HCT116 (cell line): Measurements from ENCODE around the gene CNDP2. TPM values are rescaled to one million over a fixed set of nuclear protein-coding genes. Genes with fewer than 3 reads are reported as not detected.

ENCODE experiments used
- ATAC-seq: fragments of 200-7000 bp; cut with Tn5 transposase; 2 replicates; pipeline ENCODE4 v1.9.1; 2020; ENCODE audit warnings: mild to moderate bottlenecking, moderate library complexity
- BruUV-seq: library from RNA; stranded (reverse); fragments of 400-500 nt; replicated peaks from 2 replicates; lab custom pipeline; 2021; lab: Mats Ljungman, UMichigan
- CTCF ChIA-PET: fragments of 300-600 bp; sonication (Branson Sonifier 250); formaldehyde crosslinking; loops from one replicate; lab custom pipeline; 2021; ENCODE audit warnings: antibody characterized with exemption; lab: Charles Lee
- POLR2A ChIA-PET: fragments of 300-600, 350-600 bp; sonication (Branson Sonifier 250); formaldehyde crosslinking; loops from one replicate; lab custom pipeline; 2021; ENCODE audit warnings: antibody characterized with exemption; lab: Charles Lee
- RAD21 ChIA-PET, 2 experiments: fragments of 300-600 bp; sonication (Branson Sonifier 250); formaldehyde crosslinking; loops; one replicate each; lab custom pipeline; 2023; ENCODE audit warnings: low total read pairs in 2 of 2; ENCODE audit not compliant: uncharacterized antibody in 2 of 2, unreplicated experiment in 2 of 2, low non-redundant PET in 1 of 2; lab: Charles Lee
- DNase-seq: peaks from one replicate; pipeline ENCODE4 v3.0.0-alpha.2; 2010; ENCODE audit warnings: low read depth, low spot score
- H2AFZ ChIP-seq: fragments of 200-600 bp; shearing (Covaris generic), sonication (generic); 2 replicates; pipeline ENCODE4 v1.6.1; 2017; ENCODE audit warnings: low read depth, mixed run types, mixed read lengths, antibody characterized with exemption, low read length; ENCODE audit not compliant: poor library complexity, severe bottlenecking
- H3K27ac ChIP-seq: 2 replicates; pipeline ENCODE4 v1.5.1; 2012; ENCODE audit warnings: low read depth, low read length
- H3K27me3 ChIP-seq: fragments of 200-600 bp; sonication (generic); 2 replicates; pipeline ENCODE4 v1.6.1; 2016; ENCODE audit warnings: mixed run types, low read length, mixed read lengths; ENCODE audit not compliant: insufficient read depth
- H3K36me3 ChIP-seq, 2 experiments: fragments of 200-500 bp in 1 of 2; fragments of 200-600 bp in 1 of 2; sonication (Bioruptor generic) in 1 of 2; sonication (generic) in 1 of 2; 2 replicates each; pipeline versions ENCODE4 v1.5.1 to v1.6.1; 2014 to 2016; ENCODE audit warnings: low read length in 2 of 2, inconsistent platforms in 1 of 2, mixed read lengths in 1 of 2, mixed run types in 1 of 2; ENCODE audit not compliant: insufficient read depth in 2 of 2, control insufficient read depth in 1 of 2
- H3K4me1 ChIP-seq, 2 experiments: fragments of 200-600 bp in 1 of 2; sonication (generic) in 1 of 2; 2 replicates each; pipeline versions ENCODE4 v1.5.1 to v1.6.1; 2012 to 2017; ENCODE audit warnings: low read length in 2 of 2, inconsistent platforms in 1 of 2, mild to moderate bottlenecking in 1 of 2, mixed read lengths in 1 of 2, mixed run types in 1 of 2, moderate library complexity in 1 of 2; ENCODE audit not compliant: insufficient read depth in 2 of 2, control insufficient read depth in 1 of 2
- H3K4me2 ChIP-seq: fragments of 200-600 bp; sonication (generic); 2 replicates; pipeline ENCODE4 v1.6.1; 2017; ENCODE audit warnings: mixed run types, low read length, mixed read lengths
- H3K4me3 ChIP-seq, 2 experiments: fragments of 200-600 bp in 1 of 2; sonication (generic) in 1 of 2; replicated peaks in 1 of 2; 2 replicates each; pipeline ENCODE4 v1.5.1; 2011 to 2016; ENCODE audit warnings: low read length in 2 of 2, control low read depth in 1 of 2, low read depth in 1 of 2, mild to moderate bottlenecking in 1 of 2, mixed read lengths in 1 of 2, mixed run types in 1 of 2
- H3K79me2 ChIP-seq: fragments of 200-600 bp; sonication (generic); 2 replicates; pipeline ENCODE4 v1.6.1; 2017; ENCODE audit warnings: mild to moderate bottlenecking, mixed run types, low read length, moderate library complexity, mixed read lengths; ENCODE audit not compliant: insufficient read depth
- H3K9ac ChIP-seq: fragments of 200-600 bp; sonication (generic); 2 replicates; pipeline ENCODE4 v1.6.1; 2016; ENCODE audit warnings: low read length, mixed read lengths
- H3K9me2 ChIP-seq: fragments of 200-600 bp; sonication (generic), shearing (Covaris generic); 2 replicates; pipeline ENCODE4 v1.6.1; 2017; ENCODE audit warnings: mixed run types, mild to moderate bottlenecking, moderate library complexity; ENCODE audit not compliant: insufficient read depth
- H3K9me3 ChIP-seq, 2 experiments: fragments of 200-500 bp in 1 of 2; fragments of 200-600 bp in 1 of 2; sonication (Bioruptor generic) in 1 of 2; sonication (generic) in 1 of 2; 2 replicates each; pipeline ENCODE4 v1.6.1; 2014 to 2017; ENCODE audit warnings: low read length in 2 of 2, mixed read lengths in 2 of 2, inconsistent platforms in 1 of 2, low read depth in 1 of 2, mild to moderate bottlenecking in 1 of 2, mixed run types in 1 of 2, moderate library complexity in 1 of 2; ENCODE audit not compliant: control insufficient read depth in 1 of 2, insufficient read depth in 1 of 2
- H4K20me1 ChIP-seq: fragments of 200-600 bp; sonication (generic), shearing (Covaris generic); 2 replicates; pipeline ENCODE4 v1.6.1; 2017; ENCODE audit warnings: mixed run types, mild to moderate bottlenecking, moderate library complexity; ENCODE audit not compliant: insufficient read depth
- CBX3 ChIP-seq: IDR thresholded peaks from 2 replicates; pipeline ENCODE4 v1.6.1; 2012; ENCODE audit warnings: low read depth
- CEBPB ChIP-seq: IDR thresholded peaks from 2 replicates; pipeline ENCODE4 v1.6.1; 2012; ENCODE audit warnings: low read depth
- EGR1 ChIP-seq: IDR thresholded peaks from 2 replicates; pipeline ENCODE4 v1.6.1; 2012; ENCODE audit warnings: low read depth
- FOSL1 ChIP-seq: IDR thresholded peaks from 2 replicates; pipeline ENCODE4 v1.6.1; 2012; ENCODE audit warnings: low read depth
- JUND ChIP-seq: IDR thresholded peaks from 2 replicates; pipeline ENCODE4 v1.6.1; 2012
- POLR2AphosphoS5 ChIP-seq: IDR thresholded peaks from 2 replicates; pipeline ENCODE4 v1.6.1; 2011; ENCODE audit warnings: mild to moderate bottlenecking, low read depth, low read length, moderate library complexity
- RAD21 ChIP-seq: IDR thresholded peaks from 2 replicates; pipeline ENCODE4 v1.6.1; 2012; ENCODE audit warnings: low read depth, mild to moderate bottlenecking
- SIN3A ChIP-seq: IDR thresholded peaks from 2 replicates; pipeline ENCODE4 v1.6.1; 2012; ENCODE audit warnings: low read depth
- SP1 ChIP-seq: IDR thresholded peaks from 2 replicates; pipeline ENCODE4 v1.6.1; 2012; ENCODE audit warnings: low read depth
- SRF ChIP-seq: IDR thresholded peaks from 2 replicates; pipeline ENCODE4 v1.6.1; 2012; ENCODE audit warnings: low read depth
- TCF7L2 ChIP-seq: IDR thresholded peaks from 2 replicates; pipeline ENCODE4 v1.7.0; 2011; ENCODE audit warnings: borderline replicate concordance, inconsistent platforms; ENCODE audit not compliant: insufficient read depth, insufficient read length; ENCODE audit errors: extremely low read depth
- ZFX ChIP-seq: fragments of 450-650 bp; IDR thresholded peaks from 2 replicates; pipeline ENCODE4 v1.6.1; 2017
- intact Hi-C: fragments of 100-400 bp; cut with micrococcal nuclease; formaldehyde crosslinking; loops from 2 replicates; pipeline ENCODE4 v1.10.0; 2022
- total RNA-seq: library from RNA; stranded (reverse); gene quantifications from one replicate; pipeline ENCODE4 v1.2.1, GENCODE V29; 2021; ENCODE audit not compliant: unreplicated experiment
- TF ChIP-seq, protein P1 (sequence below), 3 experiments: fragments of 200-600 bp in 1 of 3; sonication (generic) in 1 of 3; IDR thresholded peaks in 2 of 3; conservative IDR thresholded peaks in 1 of 3; 2 replicates each; pipeline ENCODE4 v1.5.1; 2012 to 2017; ENCODE audit warnings: low read depth in 2 of 3, low read length in 2 of 3, antibody characterized with exemption in 1 of 3, borderline replicate concordance in 1 of 3, control low read depth in 1 of 3, mild to moderate bottlenecking in 1 of 3, mixed read lengths in 1 of 3, mixed run types in 1 of 3, moderate library complexity in 1 of 3; ENCODE audit not compliant: insufficient read depth in 1 of 3
- TF ChIP-seq, protein P2 (sequence below): IDR thresholded peaks from 2 replicates; pipeline ENCODE4 v1.6.1; 2012; ENCODE audit warnings: low read depth

The CNDP2 gene
- total RNA-seq, 1 experiment from 2014 or later: 112 TPM

DNA sequence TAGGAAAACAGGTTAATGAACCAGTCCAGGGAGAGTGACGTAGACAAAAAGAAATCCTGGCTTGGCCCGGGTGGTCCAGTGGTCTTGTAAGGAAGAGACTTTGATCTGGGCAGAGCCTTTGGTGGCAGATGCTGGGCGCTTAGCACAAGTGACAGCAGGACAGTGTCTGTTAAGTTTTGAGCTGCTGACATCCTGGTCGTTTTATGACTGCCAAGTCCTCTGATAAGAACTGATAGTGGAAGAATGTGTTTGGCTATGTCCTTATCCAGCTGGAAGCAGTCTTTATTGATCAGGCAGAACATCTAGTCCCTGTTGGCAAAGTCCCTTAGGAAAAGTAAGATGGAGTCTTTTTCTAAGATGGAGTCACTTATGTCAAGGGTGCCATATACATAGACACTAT, 74.1 kb downstream of the CNDP2 start (continued):
- TF ChIP-seq, protein P1, sequence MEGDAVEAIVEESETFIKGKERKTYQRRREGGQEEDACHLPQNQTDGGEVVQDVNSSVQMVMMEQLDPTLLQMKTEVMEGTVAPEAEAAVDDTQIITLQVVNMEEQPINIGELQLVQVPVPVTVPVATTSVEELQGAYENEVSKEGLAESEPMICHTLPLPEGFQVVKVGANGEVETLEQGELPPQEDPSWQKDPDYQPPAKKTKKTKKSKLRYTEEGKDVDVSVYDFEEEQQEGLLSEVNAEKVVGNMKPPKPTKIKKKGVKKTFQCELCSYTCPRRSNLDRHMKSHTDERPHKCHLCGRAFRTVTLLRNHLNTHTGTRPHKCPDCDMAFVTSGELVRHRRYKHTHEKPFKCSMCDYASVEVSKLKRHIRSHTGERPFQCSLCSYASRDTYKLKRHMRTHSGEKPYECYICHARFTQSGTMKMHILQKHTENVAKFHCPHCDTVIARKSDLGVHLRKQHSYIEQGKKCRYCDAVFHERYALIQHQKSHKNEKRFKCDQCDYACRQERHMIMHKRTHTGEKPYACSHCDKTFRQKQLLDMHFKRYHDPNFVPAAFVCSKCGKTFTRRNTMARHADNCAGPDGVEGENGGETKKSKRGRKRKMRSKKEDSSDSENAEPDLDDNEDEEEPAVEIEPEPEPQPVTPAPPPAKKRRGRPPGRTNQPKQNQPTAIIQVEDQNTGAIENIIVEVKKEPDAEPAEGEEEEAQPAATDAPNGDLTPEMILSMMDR (IDR thresholded peaks at IDR 0.05 in 2 of 3, conservative IDR thresholded peaks at IDR 0.05 in 1 of 3; ENCODE audit: borderline replicate concordance in 1 of 3, insufficient read depth in 1 of 3, low read depth in 2 of 3, low read length in 2 of 3): no peak
- TF ChIP-seq RAD21 (no peak), CBX3 (no peak), SIN3A (no peak), FOSL1 (no peak), SRF (no peak), EGR1 (no peak), CEBPB (no peak)

- H3K9ac ChIP-seq: no peak overlapping the region
- H3K9me3 ChIP-seq: no peaks in the 10 kb centered on the region
- intact Hi-C loops: no loop called here
- POLR2A ChIA-PET: no interaction called here
- no peaks in the 10 kb centered on the region for H3K4me1 ChIP-seq
- no peak overlapping the region for H2AFZ ChIP-seq
- no peak overlapping the region for H3K27ac ChIP-seq
- no peaks in the 10 kb centered on the region for H3K9me2 ChIP-seq
- H3K4me3 ChIP-seq: no peak overlapping the region
- RAD21 ChIA-PET: no interaction called here
- H3K36me3 ChIP-seq: no peaks in the 10 kb centered on the region
- BruUV-seq: no TSS peak
- CTCF ChIA-PET: no interaction called here
- no peaks in the 10 kb centered on the region for H4K20me1 ChIP-seq
- no peak for DNase-seq
- no peak overlapping the region for H3K4me2 ChIP-seq
- H3K27me3 ChIP-seq: peaks cover 24% of the 10 kb centered on the region
- no peak for ATAC-seq
- H3K79me2 ChIP-seq: no peaks in the 10 kb centered on the region
- TF ChIP-seq, protein P1 (IDR thresholded peaks at IDR 0.05 in 2 of 3, conservative IDR thresholded peaks at IDR 0.05 in 1 of 3; ENCODE audit: borderline replicate concordance in 1 of 3, insufficient read depth in 1 of 3, low read depth in 2 of 3, low read length in 2 of 3): no peak
- TF ChIP-seq, protein P2, sequence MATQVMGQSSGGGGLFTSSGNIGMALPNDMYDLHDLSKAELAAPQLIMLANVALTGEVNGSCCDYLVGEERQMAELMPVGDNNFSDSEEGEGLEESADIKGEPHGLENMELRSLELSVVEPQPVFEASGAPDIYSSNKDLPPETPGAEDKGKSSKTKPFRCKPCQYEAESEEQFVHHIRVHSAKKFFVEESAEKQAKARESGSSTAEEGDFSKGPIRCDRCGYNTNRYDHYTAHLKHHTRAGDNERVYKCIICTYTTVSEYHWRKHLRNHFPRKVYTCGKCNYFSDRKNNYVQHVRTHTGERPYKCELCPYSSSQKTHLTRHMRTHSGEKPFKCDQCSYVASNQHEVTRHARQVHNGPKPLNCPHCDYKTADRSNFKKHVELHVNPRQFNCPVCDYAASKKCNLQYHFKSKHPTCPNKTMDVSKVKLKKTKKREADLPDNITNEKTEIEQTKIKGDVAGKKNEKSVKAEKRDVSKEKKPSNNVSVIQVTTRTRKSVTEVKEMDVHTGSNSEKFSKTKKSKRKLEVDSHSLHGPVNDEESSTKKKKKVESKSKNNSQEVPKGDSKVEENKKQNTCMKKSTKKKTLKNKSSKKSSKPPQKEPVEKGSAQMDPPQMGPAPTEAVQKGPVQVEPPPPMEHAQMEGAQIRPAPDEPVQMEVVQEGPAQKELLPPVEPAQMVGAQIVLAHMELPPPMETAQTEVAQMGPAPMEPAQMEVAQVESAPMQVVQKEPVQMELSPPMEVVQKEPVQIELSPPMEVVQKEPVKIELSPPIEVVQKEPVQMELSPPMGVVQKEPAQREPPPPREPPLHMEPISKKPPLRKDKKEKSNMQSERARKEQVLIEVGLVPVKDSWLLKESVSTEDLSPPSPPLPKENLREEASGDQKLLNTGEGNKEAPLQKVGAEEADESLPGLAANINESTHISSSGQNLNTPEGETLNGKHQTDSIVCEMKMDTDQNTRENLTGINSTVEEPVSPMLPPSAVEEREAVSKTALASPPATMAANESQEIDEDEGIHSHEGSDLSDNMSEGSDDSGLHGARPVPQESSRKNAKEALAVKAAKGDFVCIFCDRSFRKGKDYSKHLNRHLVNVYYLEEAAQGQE: no peak
- TF ChIP-seq JUND (no peak), SP1 (no peak), ZFX (no peak), POLR2AphosphoS5 (no peak), TCF7L2 (no peak)
- TF ChIP-seq, all 23 proteins: peak for 0
Observed at GRCh38 chr18:74571895-74572680, 75.9 kb downstream of the CNDP2 start.
